Neural progenitor cell (in vitro differentiated cells): ENCODE measurements around the gene MAPK8. TPM values are rescaled to one million over a fixed set of nuclear protein-coding genes. Genes with fewer than 3 reads are reported as not detected.

Source experiments
- DNase-seq: peaks from one replicate; pipeline ENCODE4 v3.0.0-alpha.2; 2016; ENCODE audit warnings: low spot score
- H2AFZ ChIP-seq: fragments of 200-600 bp; sonication (generic); replicated peaks from 2 replicates; pipeline ENCODE4 v1.6.1; 2016; ENCODE audit warnings: antibody characterized with exemption
- H3F3A ChIP-seq: fragments of 200-600 bp; sonication (generic); 2 replicates; pipeline ENCODE4 v1.6.1; 2016; ENCODE audit warnings: antibody characterized with exemption, low read depth
- H3K27ac ChIP-seq: fragments of 200-600 bp; sonication (generic); 2 replicates; pipeline ENCODE4 v1.5.1; 2016; ENCODE audit warnings: mild to moderate bottlenecking
- H3K27me3 ChIP-seq: fragments of 200-600 bp; sonication (generic); 2 replicates; pipeline ENCODE4 v1.6.1; 2016; ENCODE audit warnings: mild to moderate bottlenecking, moderate library complexity
- H3K36me3 ChIP-seq: fragments of 200-600 bp; sonication (generic); 2 replicates; pipeline ENCODE4 v1.5.1; 2016
- H3K4me1 ChIP-seq: fragments of 200-600 bp; sonication (generic); 2 replicates; pipeline ENCODE4 v1.6.1; 2016; ENCODE audit warnings: mixed run types
- H3K4me2 ChIP-seq: fragments of 200-600 bp; sonication (generic); 2 replicates; pipeline ENCODE4 v1.6.1; 2016
- H3K4me3 ChIP-seq: fragments of 200-600 bp; sonication (generic); 2 replicates; pipeline ENCODE4 v1.5.1; 2016
- H3K79me2 ChIP-seq: fragments of 200-600 bp; sonication (generic); 2 replicates; pipeline ENCODE4 v1.6.1; 2016; ENCODE audit warnings: low read depth
- H3K9ac ChIP-seq: fragments of 200-600 bp; sonication (generic); 2 replicates; pipeline ENCODE4 v1.6.1; 2016
- H3K9me3 ChIP-seq: fragments of 200-600 bp; sonication (generic); 2 replicates; pipeline ENCODE4 v1.5.1; 2016; ENCODE audit warnings: low read depth
- H4K20me1 ChIP-seq: fragments of 200-600 bp; sonication (generic); 2 replicates; pipeline ENCODE4 v1.6.1; 2016; ENCODE audit warnings: low read depth
- H3K27ac Mint-ChIP-seq: 3 replicates; pipeline ENCODE4 v1.8.0; 2021; ENCODE audit warnings: mixed read lengths
- H3K27me3 Mint-ChIP-seq: 2 replicates; pipeline ENCODE4 v1.8.0; 2022; ENCODE audit warnings: low read depth, mild to moderate bottlenecking, inconsistent platforms, moderate library complexity, mixed read lengths; ENCODE audit not compliant: insufficient read depth
- H3K36me3 Mint-ChIP-seq: 3 replicates; pipeline ENCODE4 v1.8.0; 2021; ENCODE audit warnings: mixed read lengths
- H3K4me1 Mint-ChIP-seq: 3 replicates; pipeline ENCODE4 v1.8.0; 2021; ENCODE audit warnings: mixed read lengths
- H3K4me3 Mint-ChIP-seq: 3 replicates; pipeline ENCODE4 v1.8.0; 2021; ENCODE audit warnings: mild to moderate bottlenecking, moderate library complexity, mixed read lengths
- H3K9me3 Mint-ChIP-seq: 3 replicates; pipeline ENCODE4 v1.8.0; 2020; ENCODE audit warnings: mixed read lengths
- EZH2 ChIP-seq: fragments of 200-600 bp; sonication (generic); IDR thresholded peaks from 2 replicates; pipeline ENCODE4 v1.6.1; 2017; ENCODE audit warnings: antibody characterized with exemption, mild to moderate bottlenecking, moderate library complexity
- EZH2phosphoT487 ChIP-seq: fragments of 200-600 bp; sonication (generic); IDR thresholded peaks from 2 replicates; pipeline ENCODE4 v1.6.1; 2017; ENCODE audit warnings: antibody characterized with exemption
- total RNA-seq: library from RNA; depleted of rRNA; stranded (reverse); fragments of >200 nt; gene quantifications from 2 replicates; pipeline ENCODE4 v1.2.3, GENCODE V29; 2015; ENCODE audit warnings: low replicate concordance
- TF ChIP-seq, protein P1 (sequence below): fragments of 200-600 bp; sonication (generic); IDR thresholded peaks from 2 replicates; pipeline ENCODE4 v1.5.1; 2017; ENCODE audit warnings: antibody characterized with exemption, mild to moderate bottlenecking

Gene MAPK8
- total RNA-seq, 1 donor from 2014 or later = 166 TPM

DNA sequence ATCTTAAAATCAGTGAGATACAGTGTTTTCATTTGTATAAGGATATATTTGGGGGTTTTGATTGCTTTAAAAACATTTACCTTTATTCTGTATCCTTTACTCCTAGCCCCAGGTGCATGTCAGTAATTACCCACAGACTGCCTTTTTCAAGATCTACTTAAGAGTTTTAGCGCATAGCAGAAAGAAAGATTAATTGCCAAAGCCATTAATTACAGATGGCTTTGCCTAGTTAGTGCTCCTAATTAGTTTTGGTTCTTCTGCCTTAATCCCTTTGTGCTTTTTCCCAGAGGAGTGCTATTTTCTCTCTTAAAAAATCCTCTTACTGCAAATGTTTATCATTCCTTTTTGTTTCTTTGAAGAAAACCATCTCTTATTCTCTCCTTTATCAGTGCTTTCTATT is 122.8 kb downstream of the MAPK8 start:
- Mint-ChIP-seq H3K27ac (no peak overlapping the region), H3K4me1 (no peaks in the 10 kb centered on the region), H3K4me3 (no peak overlapping the region), H3K27me3 (no peaks in the 10 kb centered on the region), H3K9me3 (no peaks in the 10 kb centered on the region), H3K36me3 (peaks cover 15% of the 10 kb centered on the region)
- Histone ChIP-seq H3K4me3 (no peak overlapping the region), H3K27me3 (no peaks in the 10 kb centered on the region), H3K27ac (peak overlapping the region; percentile 62), H2AFZ (no peak overlapping the region), H3K9me3 (no peaks in the 10 kb centered on the region), H3K36me3 (peaks cover 3% of the 10 kb centered on the region), H3K79me2 (no peaks in the 10 kb centered on the region), H4K20me1 (no peaks in the 10 kb centered on the region), H3K9ac (no peak overlapping the region), H3F3A (peaks cover 21% of the 10 kb centered on the region), H3K4me2 (no peak overlapping the region), H3K4me1 (peaks cover 30% of the 10 kb centered on the region)
- peak; percentile 70 for TF ChIP-seq EZH2phosphoT487
- TF ChIP-seq, protein P1, sequence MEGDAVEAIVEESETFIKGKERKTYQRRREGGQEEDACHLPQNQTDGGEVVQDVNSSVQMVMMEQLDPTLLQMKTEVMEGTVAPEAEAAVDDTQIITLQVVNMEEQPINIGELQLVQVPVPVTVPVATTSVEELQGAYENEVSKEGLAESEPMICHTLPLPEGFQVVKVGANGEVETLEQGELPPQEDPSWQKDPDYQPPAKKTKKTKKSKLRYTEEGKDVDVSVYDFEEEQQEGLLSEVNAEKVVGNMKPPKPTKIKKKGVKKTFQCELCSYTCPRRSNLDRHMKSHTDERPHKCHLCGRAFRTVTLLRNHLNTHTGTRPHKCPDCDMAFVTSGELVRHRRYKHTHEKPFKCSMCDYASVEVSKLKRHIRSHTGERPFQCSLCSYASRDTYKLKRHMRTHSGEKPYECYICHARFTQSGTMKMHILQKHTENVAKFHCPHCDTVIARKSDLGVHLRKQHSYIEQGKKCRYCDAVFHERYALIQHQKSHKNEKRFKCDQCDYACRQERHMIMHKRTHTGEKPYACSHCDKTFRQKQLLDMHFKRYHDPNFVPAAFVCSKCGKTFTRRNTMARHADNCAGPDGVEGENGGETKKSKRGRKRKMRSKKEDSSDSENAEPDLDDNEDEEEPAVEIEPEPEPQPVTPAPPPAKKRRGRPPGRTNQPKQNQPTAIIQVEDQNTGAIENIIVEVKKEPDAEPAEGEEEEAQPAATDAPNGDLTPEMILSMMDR = no peak
- peak; percentile 51 for DNase-seq

GRCh38 chr10:48430402-48430993 is 124.0 kb downstream of the MAPK8 start:
- no peaks in the 10 kb centered on the region for H3K4me1 Mint-ChIP-seq
- H3F3A ChIP-seq = peaks cover 21% of the 10 kb centered on the region

DNA sequence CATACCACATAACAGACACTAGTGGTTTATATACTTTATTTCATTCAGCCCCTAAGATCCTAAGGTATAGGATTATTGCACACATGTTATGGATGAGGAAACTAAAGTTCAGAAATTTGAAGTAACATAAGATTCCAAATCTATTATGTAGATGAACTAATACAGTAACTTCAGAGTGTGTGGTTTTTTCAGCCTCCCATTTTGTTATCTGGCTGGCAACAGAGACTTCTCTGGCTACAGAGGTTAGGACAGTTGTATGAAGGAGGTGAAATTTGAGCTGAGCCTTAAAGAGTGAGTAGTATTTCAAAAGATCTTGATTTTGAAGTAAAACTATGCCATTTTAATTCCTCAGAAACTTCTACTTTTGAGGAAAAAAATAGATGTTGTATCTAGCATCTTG is 125.4 kb downstream of the MAPK8 start:
- Histone ChIP-seq H3K36me3 (peaks cover 3% of the 10 kb centered on the region), H4K20me1 (no peaks in the 10 kb centered on the region), H3K4me3 (no peak overlapping the region), H3K4me2 (no peak overlapping the region), H3K27ac (no peak overlapping the region), H3K9ac (no peak overlapping the region), H3K79me2 (no peaks in the 10 kb centered on the region), H3F3A (peaks cover 21% of the 10 kb centered on the region), H3K4me1 (peaks cover 25% of the 10 kb centered on the region), H2AFZ (no peak overlapping the region), H3K9me3 (no peaks in the 10 kb centered on the region), H3K27me3 (no peaks in the 10 kb centered on the region)
- Mint-ChIP-seq H3K4me1 (no peaks in the 10 kb centered on the region), H3K4me3 (no peak overlapping the region), H3K27me3 (no peaks in the 10 kb centered on the region), H3K27ac (no peak overlapping the region), H3K9me3 (no peaks in the 10 kb centered on the region), H3K36me3 (peaks cover 18% of the 10 kb centered on the region)
- no peak for DNase-seq
- TF ChIP-seq EZH2phosphoT487 (no peak), EZH2 (no peak)
- TF ChIP-seq, protein P1 = no peak

More at GRCh38 chr10:48430402-48430993, 124.0 kb downstream of the MAPK8 start:
- TF ChIP-seq EZH2 (no peak), EZH2phosphoT487 (no peak)
- TF ChIP-seq, protein P1 = no peak
- H3K9ac ChIP-seq = no peak overlapping the region
- H3K79me2 ChIP-seq = no peaks in the 10 kb centered on the region
- peaks cover 3% of the 10 kb centered on the region for H3K36me3 ChIP-seq
- no peaks in the 10 kb centered on the region for H3K27me3 ChIP-seq
- no peak overlapping the region for H3K4me2 ChIP-seq
- no peaks in the 10 kb centered on the region for H4K20me1 ChIP-seq
- H3K9me3 ChIP-seq = no peaks in the 10 kb centered on the region
- H3K4me3 Mint-ChIP-seq = no peak overlapping the region
- peaks cover 30% of the 10 kb centered on the region for H3K4me1 ChIP-seq
- no peaks in the 10 kb centered on the region for H3K27me3 Mint-ChIP-seq
- peak overlapping the region; percentile 62 for H3K27ac ChIP-seq
- H3K4me3 ChIP-seq = no peak overlapping the region
- no peaks in the 10 kb centered on the region for H3K9me3 Mint-ChIP-seq
- DNase-seq = no peak
- peaks cover 17% of the 10 kb centered on the region for H3K36me3 Mint-ChIP-seq
- no peak overlapping the region for H2AFZ ChIP-seq
- no peak overlapping the region for H3K27ac Mint-ChIP-seq
